ENCODE data around the gene SIRPD.
"Not testable (repeated sequence)": the region's sequence is repeated elsewhere in the genome, so short reads cannot be mapped to it uniquely, and the experiment has no call there.

SIRPD gene

DNA sequence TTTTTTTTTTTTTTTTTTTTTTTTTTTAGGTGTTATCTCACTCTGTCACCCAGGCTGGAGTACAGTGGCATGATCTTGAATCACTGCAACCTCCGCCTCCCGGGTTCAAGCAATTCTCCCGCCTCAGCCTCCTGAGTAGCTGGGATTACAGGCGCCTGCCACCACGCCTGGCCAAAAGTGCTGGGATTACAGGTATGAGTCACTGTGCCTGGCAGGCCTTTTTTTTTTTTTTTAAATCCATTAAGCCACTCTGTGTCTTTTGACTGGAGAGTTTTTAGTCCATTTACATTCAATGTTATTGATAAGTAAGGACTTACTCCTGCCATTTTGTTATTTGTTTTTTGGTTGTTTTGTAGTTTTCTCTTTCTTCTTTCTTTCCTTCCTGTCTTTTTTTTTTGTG, 60.1 kb downstream of the SIRPD start:
- not testable (repeated sequence) for DNase-seq (ENCODE audit: low read depth in 2 of 3, low spot score in 1 of 3)

DNA sequence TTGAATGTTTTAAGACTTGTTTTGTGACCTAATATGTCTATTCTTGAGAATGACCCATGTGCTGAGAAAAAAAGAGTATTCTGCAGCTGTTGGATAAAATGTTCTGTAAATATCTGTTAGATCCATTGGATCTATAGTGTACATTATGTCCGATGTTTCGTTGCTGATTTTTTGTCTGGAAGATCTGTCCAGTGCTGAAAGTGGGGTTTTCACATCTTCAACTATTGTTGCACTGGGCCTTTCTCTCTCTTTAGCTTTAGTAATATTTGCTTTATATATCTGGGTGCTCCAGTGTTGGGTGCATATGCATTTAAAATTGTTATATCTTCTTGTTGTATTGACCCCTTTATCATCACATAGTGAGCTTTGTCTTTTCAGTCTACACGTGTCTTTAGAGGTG, 60.6 kb downstream of the SIRPD start:
- no peak for DNase-seq (ENCODE audit: low read depth in 2 of 3, low spot score in 1 of 3)

- DNase-seq (ENCODE audit: low read depth in 2 of 3, low spot score in 1 of 3), result no peak
Measured at GRCh38 chr20:1494436-1494835, 63.1 kb downstream of the SIRPD start.

DNA sequence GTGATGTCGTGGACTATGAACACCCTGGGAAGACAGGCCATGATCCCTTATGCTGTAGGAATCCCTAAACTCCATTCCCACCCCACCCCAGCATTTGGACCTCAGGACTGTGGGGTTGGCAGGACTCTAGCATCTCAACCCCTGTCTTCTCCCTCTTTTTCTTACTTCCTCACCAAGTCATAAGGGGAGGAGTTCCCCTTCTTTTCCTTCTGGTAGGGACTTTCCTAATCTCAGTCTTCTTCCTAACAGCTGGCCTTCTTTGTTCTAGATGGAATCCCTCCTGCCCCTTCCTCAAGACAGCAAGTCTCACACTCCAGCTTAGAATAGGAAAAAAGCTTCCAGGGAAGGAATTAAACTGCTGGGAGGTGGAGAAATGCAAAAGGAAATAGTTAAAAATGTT, 64.0 kb downstream of the SIRPD start:
- DNase-seq (ENCODE audit: low read depth in 2 of 3, low spot score in 1 of 3), result no peak

DNA sequence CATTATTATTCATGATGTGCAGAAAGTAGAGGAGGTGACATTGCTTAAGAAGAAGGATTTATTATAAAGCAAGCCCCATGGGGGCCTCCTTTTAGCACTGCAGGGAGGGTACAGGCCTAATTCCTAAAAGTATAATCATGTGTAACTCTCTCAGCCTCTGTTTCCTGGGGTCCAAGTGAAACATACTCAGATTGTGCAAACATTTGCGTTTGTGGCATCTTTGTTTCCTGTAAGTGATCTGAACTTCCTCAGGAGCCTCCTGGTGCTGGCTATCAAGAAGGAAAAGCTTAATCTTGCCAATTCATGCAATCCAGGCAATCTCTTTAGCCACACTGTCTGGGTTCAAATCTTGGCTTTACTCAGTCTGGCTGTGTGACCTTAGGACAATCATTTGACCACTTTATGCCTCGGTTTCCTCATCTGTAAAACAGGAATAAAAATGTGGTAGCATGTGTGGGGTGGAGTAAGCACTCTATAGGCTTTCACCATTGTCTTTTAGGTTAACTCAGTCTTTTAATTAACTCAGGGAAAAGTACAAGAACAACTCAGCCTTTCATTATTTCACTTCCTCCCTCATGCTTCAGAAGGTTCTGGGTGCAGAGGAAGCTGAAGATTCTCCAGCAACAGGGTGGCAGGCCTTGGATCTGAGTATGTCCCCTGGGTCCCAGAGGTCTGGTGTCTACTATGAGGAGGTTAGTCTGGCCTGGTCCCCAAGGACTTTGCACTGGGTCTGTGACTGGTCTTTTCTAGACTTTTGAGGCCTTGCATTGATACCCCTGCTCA, 65.5 kb downstream of the SIRPD start:
- DNase-seq (ENCODE audit: low read depth in 2 of 3, low spot score in 1 of 3), result no peak

GRCh38 chr20:1491281-1491840, 66.1 kb downstream of the SIRPD start, which contains the start of gene SIRPB2:
SIRPB2 (minus strand) TSS chr20:1491420; CDS start chr20:1491359, 61 bp downstream.
- no peak for DNase-seq (ENCODE audit: low read depth in 2 of 3, low spot score in 1 of 3)

DNA sequence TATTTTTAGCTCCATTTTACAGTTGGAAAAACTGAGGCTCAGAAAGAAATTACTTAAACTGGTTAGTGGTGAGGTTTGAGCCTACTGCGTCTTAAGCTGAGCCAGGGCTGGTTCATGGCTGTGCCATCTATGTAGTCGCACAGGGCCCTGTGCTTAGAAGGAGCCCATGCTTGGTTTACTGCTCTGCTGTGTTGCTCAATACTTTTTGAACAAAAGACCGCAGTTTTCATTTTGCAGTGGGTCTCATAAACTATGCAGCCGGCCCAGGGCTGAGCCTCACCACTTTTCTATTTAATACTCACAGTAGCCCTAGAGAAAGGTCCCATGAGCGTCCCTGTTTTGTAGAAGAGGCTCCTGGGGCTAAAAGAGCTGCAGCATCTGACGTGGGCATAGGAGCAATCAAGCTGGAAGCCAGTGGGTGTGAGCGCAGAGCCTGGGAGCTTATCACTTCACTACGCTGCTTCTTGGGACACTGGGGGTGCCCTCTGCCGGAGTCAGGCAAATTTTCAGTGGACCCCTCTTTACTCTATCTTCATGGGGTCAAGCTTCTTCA, 66.8 kb downstream of the SIRPD start:
- no peak for DNase-seq (ENCODE audit: low read depth in 2 of 3, low spot score in 1 of 3)

DNA sequence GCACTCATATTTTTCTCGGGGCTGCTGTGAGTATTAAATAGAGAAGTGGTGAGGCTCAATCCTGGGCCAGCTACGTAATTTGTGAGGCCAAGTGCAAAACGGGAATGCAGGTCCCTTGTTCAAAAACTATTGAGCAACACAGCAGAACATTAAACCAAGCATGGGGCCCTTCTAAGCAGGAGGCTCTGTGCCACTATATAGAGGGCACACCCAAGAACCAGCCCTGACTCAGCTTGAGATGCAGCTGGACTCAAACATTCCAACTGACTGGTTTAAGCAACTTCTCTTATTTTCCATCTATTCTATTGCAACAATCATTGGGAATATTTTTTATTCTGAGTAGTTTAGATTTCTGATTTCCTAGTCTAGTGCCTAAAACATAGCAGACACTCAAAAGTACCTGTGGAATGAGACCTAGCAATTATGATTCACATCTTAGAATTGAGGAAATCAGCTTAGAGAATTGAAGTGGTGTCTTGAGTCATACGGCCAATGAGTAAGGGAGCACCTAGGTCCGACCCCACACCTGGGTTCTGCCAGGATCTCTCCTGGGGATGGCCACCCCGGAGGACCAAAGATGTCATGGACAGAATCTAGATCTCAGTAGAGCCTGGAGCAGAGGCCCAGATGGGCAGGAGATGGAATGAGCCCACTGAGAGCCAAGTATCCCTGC, 67.6 kb downstream of the SIRPD start:
- no peak for DNase-seq (ENCODE audit: low read depth in 2 of 3, low spot score in 1 of 3)

DNA sequence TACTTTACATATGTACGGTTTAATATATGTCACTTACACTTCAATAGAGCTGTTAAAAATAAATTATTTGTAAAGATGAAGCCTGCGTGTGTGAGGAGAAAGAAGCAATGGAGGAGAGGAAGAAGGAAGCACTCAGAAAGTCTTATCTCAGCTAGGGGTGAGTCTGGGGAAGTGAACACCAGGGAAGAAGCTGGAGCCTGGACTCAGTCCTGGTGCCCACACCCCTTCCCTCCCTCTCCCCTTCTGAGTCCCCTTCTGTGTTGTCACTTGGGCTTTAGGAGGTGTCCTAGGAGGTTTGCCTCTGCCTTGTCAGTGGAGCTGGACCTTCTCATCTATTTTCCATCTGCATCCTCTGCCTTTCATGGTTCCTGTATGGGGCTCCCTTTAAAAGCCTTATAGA, 68.2 kb downstream of the SIRPD start:
- DNase-seq (ENCODE audit: low read depth in 2 of 3, low spot score in 1 of 3), result no peak

- DNase-seq (ENCODE audit: low read depth in 2 of 3, low spot score in 1 of 3), result no peak
Measured at GRCh38 chr20:1486566-1486965, 70.9 kb downstream of the SIRPD start.

DNA sequence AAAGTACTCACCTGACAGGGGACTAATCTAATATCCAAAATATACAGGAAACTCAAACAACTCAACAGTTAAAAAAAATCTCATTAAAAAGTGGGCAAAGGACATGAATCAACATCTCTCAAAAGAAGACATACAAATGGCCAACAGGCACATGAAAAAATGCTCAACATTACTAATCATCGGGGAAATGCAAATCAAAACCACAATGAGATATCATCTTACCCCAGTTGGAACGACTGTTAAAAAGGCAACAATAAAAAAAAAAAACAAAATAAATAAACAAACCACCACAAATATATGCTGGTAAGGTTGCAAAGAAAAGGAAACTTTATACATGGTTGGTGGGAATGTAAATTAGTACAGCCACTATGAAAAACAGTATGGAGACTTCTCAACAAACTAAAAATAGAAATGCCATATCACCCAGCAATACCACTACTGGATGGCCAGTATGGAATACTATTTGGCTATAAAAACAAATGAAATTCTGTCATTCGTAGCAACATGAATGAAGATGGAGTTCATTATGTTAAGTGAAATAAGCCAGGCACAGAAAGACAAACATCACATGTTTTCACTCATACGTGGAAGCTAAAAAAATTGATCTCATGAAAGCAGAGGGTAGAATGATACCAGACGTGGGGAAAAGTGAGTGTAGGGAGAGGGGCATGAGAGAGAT, 72.9 kb downstream of the SIRPD start:
- no peak for DNase-seq (ENCODE audit: low read depth in 2 of 3, low spot score in 1 of 3)
